Loucy (cell line): Measurements from ENCODE around the gene ADGRG1.

ENCODE experiments used
- H2AFZ ChIP-seq: fragments of 200-600 bp; sonication (generic); 2 replicates; pipeline ENCODE4 v1.6.0; 2016; ENCODE audit warnings: antibody characterized with exemption, mild to moderate bottlenecking, low read length, moderate library complexity
- H3F3A ChIP-seq: fragments of 200-600 bp; 2 replicates; pipeline ENCODE4 v1.6.0; 2016; ENCODE audit warnings: antibody characterized with exemption, low read depth, mild to moderate bottlenecking
- H3K27me3 ChIP-seq: fragments of 200-600 bp; sonication (generic); 2 replicates; pipeline ENCODE4 v1.6.1; 2014; ENCODE audit warnings: low read length, mild to moderate bottlenecking; ENCODE audit not compliant: insufficient read depth, poor library complexity, severe bottlenecking
- H3K36me3 ChIP-seq: fragments of 200-600 bp; sonication (generic); 2 replicates; pipeline ENCODE4 v1.6.1; 2016; ENCODE audit warnings: low read length; ENCODE audit not compliant: insufficient read depth
- H3K4me1 ChIP-seq: fragments of 200-600 bp; sonication (generic); 2 replicates; pipeline ENCODE4 v1.5.1; 2014; ENCODE audit warnings: low read length, mild to moderate bottlenecking; ENCODE audit not compliant: insufficient read depth, poor library complexity, severe bottlenecking
- H3K4me2 ChIP-seq: fragments of 200-600 bp; sonication (generic); 2 replicates; pipeline ENCODE4 v1.6.0; 2014; ENCODE audit warnings: antibody characterized with exemption, low read length, low read depth, mild to moderate bottlenecking; ENCODE audit not compliant: poor library complexity, severe bottlenecking
- H3K4me3 ChIP-seq: fragments of 200-600 bp; sonication (generic); 2 replicates; pipeline ENCODE4 v1.5.1; 2014; ENCODE audit warnings: low read length, mild to moderate bottlenecking, mixed read lengths; ENCODE audit not compliant: poor library complexity, severe bottlenecking
- H3K79me2 ChIP-seq: fragments of 200-600 bp; sonication (generic); 2 replicates; pipeline ENCODE4 v1.6.1; 2014; ENCODE audit warnings: low read length; ENCODE audit not compliant: insufficient read depth
- H3K9ac ChIP-seq: fragments of 200-600 bp; sonication (generic); 2 replicates; pipeline ENCODE4 v1.6.0; 2014; ENCODE audit warnings: mild to moderate bottlenecking, low read depth, low read length, moderate library complexity; ENCODE audit not compliant: poor library complexity, severe bottlenecking
- H3K9me2 ChIP-seq: fragments of 200-600 bp; sonication (generic); replicated peaks from 2 replicates; pipeline ENCODE4 v1.6.1; 2016; ENCODE audit warnings: low read depth, low read length, mixed read lengths
- H3K9me3 ChIP-seq: fragments of 200-600 bp; sonication (generic); 2 replicates; pipeline ENCODE4 v1.6.1; 2014; ENCODE audit warnings: mild to moderate bottlenecking, antibody characterized with exemption, low read length, low read depth; ENCODE audit not compliant: insufficient read depth
- H4K20me1 ChIP-seq: fragments of 200-600 bp; sonication (generic); 2 replicates; pipeline ENCODE4 v1.6.0; 2014; ENCODE audit warnings: antibody characterized with exemption, low read length, mild to moderate bottlenecking; ENCODE audit not compliant: insufficient read depth, poor library complexity, severe bottlenecking
- CTCF ChIP-seq: fragments of 200-600 bp; sonication (generic); conservative IDR thresholded peaks from 2 replicates; pipeline ENCODE4 v1.5.1; 2014; ENCODE audit warnings: mild to moderate bottlenecking, antibody characterized with exemption, low read length
- EZH2phosphoT487 ChIP-seq: fragments of 200-600 bp; IDR thresholded peaks from 2 replicates; pipeline ENCODE4 v1.6.1; 2018; ENCODE audit warnings: antibody characterized with exemption, mild to moderate bottlenecking, moderate library complexity, borderline replicate concordance

Gene ADGRG1

DNA sequence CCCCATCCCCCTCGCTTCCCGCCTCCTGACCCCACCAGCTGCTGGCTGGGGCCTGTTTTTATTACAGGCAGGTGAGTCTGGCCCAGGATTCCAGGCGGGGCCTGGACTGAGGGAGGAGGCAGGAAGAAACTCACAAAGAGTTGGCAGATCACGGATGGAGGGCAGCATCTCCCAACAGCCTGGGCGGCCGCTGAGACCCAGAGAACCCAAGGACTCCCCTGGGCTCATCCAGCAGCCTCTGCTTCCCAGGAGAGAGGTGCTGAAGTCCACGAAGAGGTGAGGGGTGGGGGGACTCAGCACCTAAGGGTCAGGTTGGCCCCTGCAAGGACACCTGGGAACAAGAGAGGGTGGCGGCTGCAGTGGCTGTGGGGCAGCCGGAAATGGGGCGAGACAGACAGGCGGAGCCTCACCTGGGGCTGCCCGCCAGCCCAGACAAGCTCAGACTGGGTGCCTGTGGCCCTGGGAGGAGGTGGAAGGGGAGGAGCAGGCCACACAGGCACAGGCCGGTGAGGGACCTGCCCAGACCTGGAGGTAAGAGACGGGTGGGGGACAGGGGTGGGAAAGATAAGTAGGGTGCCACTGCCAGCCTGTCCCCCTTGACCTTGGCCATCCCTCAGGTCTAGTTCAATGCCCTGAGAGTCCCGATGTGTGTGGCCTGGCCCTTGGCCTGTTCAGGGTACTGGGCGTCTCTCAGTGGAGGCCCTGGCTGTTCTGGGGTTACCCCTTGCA is 8.7 kb upstream of the ADGRG1 start:
- no peak overlapping the region for H3K4me3 ChIP-seq
- H3K79me2 ChIP-seq = no peaks in the 10 kb centered on the region
- H3K9ac ChIP-seq = no peak overlapping the region
- peaks cover 6% of the 10 kb centered on the region for H3K4me1 ChIP-seq
- no peak overlapping the region for H3K4me2 ChIP-seq
- H3K27me3 ChIP-seq = no peaks in the 10 kb centered on the region
- no peaks in the 10 kb centered on the region for H3K9me3 ChIP-seq
- no peak for TF ChIP-seq EZH2phosphoT487
- no peak for TF ChIP-seq CTCF
- H3F3A ChIP-seq = no peaks in the 10 kb centered on the region
- H3K9me2 ChIP-seq = no peaks in the 10 kb centered on the region
- H4K20me1 ChIP-seq = no peaks in the 10 kb centered on the region
- no peak overlapping the region for H2AFZ ChIP-seq
- H3K36me3 ChIP-seq = no peaks in the 10 kb centered on the region

DNA sequence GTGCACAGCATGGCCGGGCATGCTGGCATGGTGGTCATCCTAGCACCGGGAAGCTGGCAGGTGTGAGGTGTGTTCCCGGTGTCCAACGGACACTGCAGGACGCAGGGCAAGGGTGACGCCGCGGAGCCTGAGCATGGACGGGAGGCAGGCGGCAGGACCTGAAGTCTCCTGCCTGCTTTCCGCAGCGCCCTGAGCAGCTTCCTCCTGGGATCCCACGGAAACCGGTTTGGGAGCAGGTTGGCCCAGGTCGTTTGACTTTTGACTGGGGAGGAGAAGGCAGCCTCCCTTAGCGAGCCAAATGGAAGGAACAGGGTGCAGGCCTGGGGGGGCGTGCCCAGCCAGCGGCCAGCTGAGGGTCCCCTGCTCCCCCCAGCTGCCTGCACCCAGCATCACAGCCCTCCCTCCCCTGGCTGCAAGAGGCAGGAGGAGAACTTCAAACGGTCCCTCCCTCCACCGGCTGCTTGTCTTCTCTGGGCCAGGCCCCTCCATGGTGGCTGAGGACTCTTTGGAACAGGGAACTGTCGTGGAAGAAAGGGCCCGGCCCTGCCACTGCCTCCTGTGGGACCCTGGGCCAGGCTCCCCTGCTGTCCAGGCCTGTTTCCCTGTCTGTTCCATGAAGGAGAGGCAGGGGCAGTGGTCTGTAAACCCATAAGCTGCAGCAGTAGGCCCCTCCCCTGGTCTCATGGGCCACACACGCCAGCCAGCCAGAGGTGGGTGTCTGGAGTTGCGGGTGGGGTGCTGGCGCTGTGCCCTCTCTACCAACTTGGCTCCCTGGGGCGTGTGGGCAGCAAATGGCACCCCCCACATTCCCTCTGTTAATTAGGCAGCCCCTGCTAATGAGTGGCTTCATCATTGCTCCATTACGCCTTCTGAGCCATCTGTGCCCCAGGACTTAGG is 7.8 kb upstream of the ADGRG1 start:
- Histone ChIP-seq H3K4me2 (no peak overlapping the region), H3K36me3 (no peaks in the 10 kb centered on the region), H3K4me1 (peaks cover 6% of the 10 kb centered on the region), H4K20me1 (no peaks in the 10 kb centered on the region), H2AFZ (no peak overlapping the region), H3K9me2 (no peaks in the 10 kb centered on the region), H3K79me2 (no peaks in the 10 kb centered on the region), H3F3A (no peaks in the 10 kb centered on the region), H3K4me3 (no peak overlapping the region), H3K27me3 (no peaks in the 10 kb centered on the region), H3K9ac (no peak overlapping the region), H3K9me3 (no peaks in the 10 kb centered on the region)
- TF ChIP-seq EZH2phosphoT487 (no peak), CTCF (no peak)

DNA sequence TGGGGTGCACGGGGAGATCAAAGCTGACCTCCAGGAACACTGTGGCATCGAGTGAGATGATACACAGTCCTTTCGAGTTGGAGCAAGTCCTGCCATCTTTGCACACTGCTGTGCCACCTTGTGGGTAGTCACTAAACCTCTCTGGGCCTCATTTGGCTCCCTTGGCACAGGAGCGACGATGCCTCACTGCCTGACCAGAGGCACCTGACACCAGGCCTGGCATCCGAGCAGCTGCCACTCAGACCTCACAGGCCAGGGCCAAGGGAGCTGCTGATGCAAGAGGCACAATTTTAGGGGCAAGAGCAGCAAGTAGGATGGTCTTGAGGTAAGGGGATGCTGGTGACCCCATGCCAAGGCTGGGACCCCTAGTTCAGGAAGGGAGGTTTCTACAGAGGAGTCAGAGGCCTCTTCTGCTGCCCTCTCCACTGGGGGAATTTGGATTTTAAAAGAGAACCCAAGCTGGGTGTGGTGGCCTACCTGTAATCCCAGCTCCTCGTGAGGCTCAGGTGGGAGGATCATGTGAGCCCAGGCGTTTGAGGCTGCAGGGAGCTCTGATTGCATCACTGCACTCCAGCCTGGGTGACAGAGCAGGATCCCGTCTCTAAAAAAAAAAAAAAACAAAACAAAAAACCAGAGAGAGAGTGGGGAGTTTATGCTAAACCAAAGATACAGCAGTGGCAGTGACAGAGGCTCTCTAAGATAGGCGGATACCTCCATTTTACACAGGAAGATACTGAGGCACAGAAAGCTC is 6.7 kb upstream of the ADGRG1 start:
- Histone ChIP-seq H3K4me2 (no peak overlapping the region), H2AFZ (no peak overlapping the region), H3K9me2 (no peaks in the 10 kb centered on the region), H4K20me1 (no peaks in the 10 kb centered on the region), H3F3A (no peaks in the 10 kb centered on the region), H3K4me1 (no peaks in the 10 kb centered on the region), H3K9me3 (no peaks in the 10 kb centered on the region), H3K27me3 (no peaks in the 10 kb centered on the region), H3K36me3 (no peaks in the 10 kb centered on the region), H3K79me2 (no peaks in the 10 kb centered on the region), H3K4me3 (no peak overlapping the region), H3K9ac (no peak overlapping the region)
- TF ChIP-seq EZH2phosphoT487 = no peak
- no peak for TF ChIP-seq CTCF
